Stimulated activated CD4-positive, alpha-beta T cell treated with anti-CD3 and anti-CD28 coated beads, TNF-alpha, amount 100 ng/mL, for 48 hours (primary cell): ENCODE results near the gene P2RY14.

Source experiments
- DNase-seq, 3 donors: peaks; one replicate each; pipeline ENCODE4 v3.0.0-alpha.2; 2020; ENCODE audit warnings: low read depth in 3 of 3

Gene P2RY14

GRCh38 chr3:151216641-151217607 lies 61.4 kb downstream of the P2RY14 start:
- no peak for DNase-seq

GRCh38 chr3:151214459-151214858 lies 63.9 kb downstream of the P2RY14 start:
- no peak for DNase-seq

DNA sequence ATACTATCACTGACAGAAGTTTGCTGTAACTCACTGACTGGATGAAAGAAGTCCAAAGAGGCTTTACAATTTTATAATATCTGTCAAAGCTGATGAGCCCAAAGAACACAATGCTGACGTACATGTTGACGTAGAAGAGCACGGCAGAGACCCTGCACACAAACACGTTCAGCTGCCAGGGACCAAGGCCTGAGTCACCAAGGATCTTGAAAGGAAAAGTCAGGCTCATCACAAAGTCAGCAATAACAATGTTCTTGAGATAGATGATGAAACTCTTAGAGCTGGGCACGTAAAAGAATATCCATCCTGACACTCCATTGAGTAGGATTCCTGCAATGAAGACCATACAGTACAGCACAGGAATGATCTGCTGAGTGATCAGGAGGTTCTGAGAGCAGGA lies 64.5 kb downstream of the P2RY14 start:
- DNase-seq: no peak

DNA sequence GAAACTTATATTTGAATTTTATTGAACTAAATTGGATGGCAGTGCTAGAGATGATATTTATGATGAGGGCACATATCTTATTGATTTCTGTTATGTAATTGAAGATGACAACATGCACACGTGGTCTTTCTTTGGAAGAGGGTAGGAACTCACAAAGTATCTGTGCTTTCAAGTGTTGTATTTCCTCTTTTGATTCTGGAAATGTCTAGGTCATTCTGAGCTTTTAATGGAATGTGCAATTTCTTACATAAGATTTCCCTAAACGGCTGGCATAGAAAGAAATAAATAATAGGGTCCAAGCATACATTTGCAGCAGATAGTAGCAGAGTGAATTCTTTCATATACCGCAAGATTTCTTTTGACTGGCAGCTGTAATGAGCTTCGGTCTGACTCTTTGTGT lies 65.2 kb downstream of the P2RY14 start:
- no peak for DNase-seq

DNA sequence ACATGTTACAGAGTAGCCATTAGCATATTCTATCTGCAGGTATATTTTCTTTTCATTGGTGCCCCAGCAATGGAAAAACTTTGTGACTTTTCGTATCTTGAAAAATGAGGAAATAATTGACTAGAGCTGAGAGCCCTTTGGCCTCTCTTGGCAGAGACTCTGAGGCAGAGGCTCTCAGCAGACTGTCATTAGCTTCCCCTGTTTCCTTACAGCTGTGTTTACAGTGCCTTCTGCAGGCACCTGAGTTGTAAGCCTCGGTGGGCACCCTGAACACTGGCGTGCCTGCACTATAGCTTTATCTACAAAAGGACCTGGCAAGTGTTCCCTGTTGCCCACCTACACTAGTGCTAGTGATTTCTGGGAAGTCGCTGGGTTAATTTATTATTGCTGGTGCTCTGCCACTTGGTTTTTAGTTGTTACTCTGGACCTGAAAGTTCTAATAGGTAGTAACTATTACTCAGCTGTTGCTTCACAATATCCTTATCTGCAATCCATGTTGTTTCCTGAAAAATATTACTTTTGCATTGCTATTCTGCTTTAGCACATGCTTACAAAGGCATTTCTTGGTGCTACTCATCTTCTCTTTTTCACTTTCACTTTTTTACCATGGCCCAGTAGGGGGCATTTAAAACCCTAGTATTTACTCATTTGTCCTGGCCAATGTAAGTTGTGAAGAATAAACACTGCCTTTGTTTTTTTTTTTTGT lies 67.5 kb downstream of the P2RY14 start:
- DNase-seq: no peak

DNA sequence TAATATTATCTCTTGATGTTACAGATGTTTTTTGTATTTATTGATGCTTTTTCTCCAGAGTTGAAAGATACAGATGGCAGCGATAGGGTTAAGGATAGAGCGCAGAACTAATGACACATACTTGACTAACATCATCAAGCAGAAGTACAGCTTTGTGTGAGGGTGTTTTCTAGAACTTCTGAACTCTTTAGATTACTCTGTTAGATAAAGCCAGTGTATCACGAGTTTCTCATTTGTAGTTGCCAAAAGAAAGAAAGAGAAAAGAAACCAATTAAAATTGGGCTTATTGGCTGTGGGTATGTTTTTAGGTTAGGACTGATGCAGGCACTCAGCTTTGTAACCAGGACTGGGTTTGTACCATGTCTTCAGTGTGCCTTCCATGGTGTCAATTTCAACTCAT lies 68.7 kb downstream of the P2RY14 start:
- no peak for DNase-seq

GRCh38 chr3:151206201-151206600 lies 72.1 kb downstream of the P2RY14 start:
- DNase-seq: no peak

DNA sequence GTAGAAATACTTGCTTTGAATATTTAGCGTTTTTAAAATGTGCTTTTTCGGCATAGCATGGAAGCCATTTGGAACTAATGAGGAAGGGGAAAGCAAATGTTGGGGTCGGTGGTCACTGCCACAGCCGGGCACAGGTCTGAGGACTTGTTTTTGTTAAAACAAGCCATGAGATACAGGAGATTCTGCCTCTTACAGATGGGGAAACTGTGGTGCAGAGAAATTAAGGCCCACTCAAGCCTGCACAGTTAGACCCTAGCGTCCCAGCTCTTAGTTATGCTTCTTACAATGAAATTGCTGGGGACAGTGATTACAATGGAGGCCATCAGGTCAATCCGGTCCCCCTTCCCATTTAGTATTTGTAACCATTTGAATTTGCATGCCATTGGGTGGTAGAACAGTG lies 72.9 kb downstream of the P2RY14 start:
- no peak for DNase-seq

GRCh38 chr3:151204530-151205402 lies 73.6 kb downstream of the P2RY14 start:
- no peak for DNase-seq

GRCh38 chr3:151203051-151203420 lies 75.3 kb downstream of the P2RY14 start, which contains the start of gene GPR171:
Gene GPR171, minus strand, starts transcription at chr3:151203216. Its CDS starts 3,830 bp downstream, at chr3:151199386.
- peak in 2 of 3 donors; percentile 40 to 67 for DNase-seq

DNA sequence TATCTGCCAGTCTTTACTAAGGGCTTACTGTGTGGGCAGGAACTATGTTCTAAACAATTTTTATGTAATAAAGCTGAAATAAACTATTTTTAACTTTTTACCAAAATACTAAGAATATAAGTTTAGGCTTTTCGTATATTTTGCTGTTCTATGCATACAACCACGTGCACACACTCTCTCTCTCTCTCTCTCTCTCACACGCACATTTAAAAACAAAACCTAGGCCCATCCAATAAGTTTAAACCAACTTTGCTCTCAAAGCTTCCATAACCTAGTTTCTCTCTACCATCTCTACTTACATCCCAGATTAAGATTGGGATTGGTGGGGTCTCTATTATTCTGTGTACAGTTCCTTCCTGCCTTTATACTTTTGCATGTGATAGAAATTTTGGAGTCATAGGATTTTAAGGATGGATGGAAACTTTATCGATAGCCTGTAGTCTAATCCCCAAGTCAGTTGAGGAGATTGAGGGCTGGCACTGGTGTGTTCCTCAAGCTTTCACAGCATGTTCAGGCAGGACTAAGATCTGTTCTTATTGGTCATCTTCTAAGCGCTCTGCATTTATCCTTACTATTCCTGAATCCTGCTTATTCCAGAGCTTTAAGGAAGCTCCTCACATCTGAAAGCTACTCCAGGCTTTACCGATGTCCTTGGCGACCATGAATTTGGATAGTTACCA lies 77.2 kb downstream of the P2RY14 start:
- no peak for DNase-seq

DNA sequence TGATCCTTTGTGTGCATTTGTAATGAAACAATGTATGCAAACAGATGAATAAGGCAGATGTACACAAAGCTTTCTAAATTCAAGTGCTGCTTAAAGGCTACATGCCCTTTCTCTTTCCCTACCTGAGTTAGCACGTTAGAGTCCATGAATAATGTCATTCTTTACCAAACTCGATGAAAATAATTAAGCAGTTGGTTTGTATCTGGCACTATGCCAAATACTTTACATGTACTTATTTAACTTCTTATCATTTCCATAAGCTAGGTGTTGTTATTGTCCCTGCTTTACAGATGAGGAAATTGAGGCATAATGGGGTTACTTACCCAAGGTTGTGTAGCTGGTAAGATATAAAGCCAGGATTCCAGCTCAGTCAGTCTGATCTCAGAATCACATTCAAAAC lies 77.8 kb downstream of the P2RY14 start:
- DNase-seq: no peak

DNA sequence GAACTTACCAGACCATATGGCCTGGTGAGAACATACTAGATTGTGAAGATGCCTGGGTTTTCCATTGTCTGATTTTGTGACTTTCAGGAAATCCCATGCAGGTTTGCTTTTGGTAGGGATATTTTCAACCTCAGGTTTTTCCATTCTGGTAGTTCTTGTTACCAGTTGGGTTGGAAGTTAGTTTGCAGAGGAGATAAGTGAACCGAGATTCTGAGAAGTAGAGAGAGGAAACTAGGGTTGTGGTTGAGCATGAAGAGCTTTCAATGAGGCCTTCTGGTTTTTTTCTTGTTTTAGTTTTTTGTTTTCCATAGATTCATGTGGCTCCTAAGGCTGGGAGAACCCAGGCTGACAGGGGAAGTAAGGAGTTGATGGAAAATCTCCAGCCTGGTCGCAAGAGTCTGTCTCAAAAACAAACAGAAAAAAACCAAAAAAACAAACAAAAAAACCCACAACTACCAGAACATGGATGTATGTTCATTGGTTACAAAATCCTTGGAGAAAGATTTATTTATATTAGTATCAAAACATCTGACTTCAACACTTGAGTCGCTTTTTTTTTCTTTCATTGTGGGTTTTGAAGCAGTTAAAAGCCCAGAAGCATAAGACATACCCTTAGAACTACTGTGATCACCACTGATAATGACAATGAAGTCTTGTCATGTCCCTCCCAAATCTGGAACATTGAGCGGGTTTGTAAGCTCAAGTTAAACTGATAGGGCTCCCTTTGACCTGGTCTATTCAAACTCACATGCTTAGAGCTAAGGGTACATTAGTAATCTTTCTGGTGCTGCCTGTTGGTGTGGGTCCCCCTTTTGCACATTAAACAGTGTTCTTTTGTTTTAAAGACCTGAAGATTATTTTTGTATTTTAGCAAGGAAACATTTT lies 78.5 kb downstream of the P2RY14 start:
- no peak for DNase-seq

DNA sequence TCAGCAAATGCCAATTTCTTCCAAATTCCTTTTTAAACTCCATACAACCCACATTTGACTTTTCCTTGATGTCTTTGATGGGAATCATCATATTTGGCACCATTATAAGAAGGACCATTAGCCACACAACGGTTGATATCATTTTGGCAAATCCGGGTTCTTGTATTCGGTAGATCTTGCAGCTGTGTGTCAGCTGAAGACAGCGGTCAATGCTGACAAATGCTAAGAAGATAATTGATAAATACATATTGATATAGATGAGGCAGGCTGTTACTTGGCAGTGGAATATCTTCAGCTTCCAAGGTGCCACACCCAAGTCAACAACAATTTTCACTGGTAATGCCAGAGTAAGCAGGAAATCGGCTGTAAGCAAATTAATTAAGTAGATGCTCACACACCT lies 79.5 kb downstream of the P2RY14 start:
- no peak for DNase-seq

DNA sequence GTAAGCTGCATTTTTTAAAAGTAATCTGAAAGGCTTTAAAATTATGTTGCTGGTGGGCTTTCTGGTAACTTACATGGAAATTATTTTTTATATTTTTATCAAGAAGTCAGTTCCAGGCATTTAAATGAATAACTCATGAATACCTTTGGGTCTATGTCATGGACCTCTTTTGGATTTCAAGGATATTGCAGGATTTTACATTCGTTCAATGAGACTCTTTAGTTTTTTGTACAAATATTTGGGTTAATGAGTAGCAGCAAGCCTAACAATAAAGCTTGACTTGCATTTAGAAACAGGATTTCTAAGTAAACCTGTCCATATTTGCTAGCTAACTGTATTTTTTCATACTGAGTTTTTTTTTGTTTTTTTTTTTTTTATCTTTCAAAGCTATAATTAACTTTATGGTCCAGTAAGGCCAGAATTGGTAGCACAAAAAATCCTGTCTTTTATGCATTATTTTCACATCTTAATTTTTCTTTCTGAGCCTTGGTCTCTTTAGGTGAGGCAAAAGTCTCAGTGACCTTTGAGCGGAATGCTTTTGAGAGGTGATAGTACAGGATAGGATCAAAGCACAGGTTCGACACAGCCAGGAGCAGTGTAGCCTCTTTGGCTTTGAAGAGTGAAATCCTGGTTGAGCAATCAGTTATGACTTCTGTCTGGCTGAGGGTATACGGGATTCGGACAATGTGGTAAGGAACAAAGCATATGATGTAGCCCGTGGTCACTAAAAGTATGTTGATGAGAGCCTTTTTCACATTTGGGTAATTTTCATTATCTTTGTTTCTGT lies 80.2 kb downstream of the P2RY14 start:
- DNase-seq: no peak

GRCh38 chr3:151197228-151197627 lies 81.1 kb downstream of the P2RY14 start:
- DNase-seq: no peak

GRCh38 chr3:151196434-151196833 lies 81.9 kb downstream of the P2RY14 start:
- DNase-seq: no peak

DNA sequence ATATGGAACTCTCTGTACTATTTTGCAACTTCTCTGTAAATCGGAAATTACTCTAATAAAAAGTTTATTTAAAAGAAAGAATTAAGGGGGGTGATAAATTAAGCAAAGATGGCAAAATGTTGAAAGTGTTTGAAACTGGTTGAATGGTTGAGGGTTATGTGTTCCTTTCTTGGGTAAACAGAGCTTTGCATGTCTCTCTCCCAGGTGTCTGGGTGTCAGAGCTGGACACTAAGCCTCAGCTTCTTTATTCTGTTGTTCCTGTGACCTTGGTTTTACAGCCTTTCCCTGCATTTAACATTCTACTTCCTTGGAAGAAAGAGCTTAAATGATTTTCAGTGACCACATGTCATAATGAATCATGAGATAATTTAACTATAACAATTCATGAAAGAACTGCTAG lies 82.5 kb downstream of the P2RY14 start:
- no peak for DNase-seq

GRCh38 chr3:151192545-151192944 lies 85.8 kb downstream of the P2RY14 start:
- DNase-seq: no peak

DNA sequence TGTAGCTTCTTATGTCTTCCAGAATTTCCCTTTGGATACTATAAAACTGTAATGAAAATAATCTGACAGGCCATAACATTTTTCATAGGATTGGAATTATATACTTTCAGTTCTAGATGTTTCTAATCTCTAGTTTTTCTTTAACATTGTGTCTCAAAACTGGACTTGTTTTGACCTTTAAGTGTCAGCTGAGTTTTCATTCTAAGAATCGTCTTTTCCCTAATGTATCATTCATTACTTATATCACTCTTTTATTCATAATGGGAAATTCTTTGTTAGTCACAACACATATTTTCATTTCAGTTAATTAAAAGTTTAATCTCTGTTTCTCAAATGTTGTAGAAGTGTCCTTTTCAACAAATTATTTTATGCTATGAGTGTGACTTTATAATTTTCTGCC lies 87.2 kb downstream of the P2RY14 start:
- DNase-seq: no peak
